ENCODE data around the gene SLC38A3.

GRCh38 chr3:50218448-50218847 lies 13.4 kb downstream of the SLC38A3 start:
- TF ChIP-seq CTCF (IDR thresholded peaks at IDR 0.05) (no peak), POLR2A (IDR thresholded peaks at IDR 0.05) (no peak)
